Activated CD4-positive, alpha-beta T cell treated with anti-CD3 and anti-CD28 coated beads for 36 hours (primary cell): Measurements from ENCODE around the gene PNMA8B. TPM values are rescaled to one million over a fixed set of nuclear protein-coding genes. Genes with fewer than 3 reads are reported as not detected.

Experiments
- ATAC-seq: fragments of 200-7000 bp; cut with Tn5 transposase; one replicate; pipeline ENCODE4 v1.10.0; 2021; ENCODE audit warnings: mild to moderate bottlenecking, moderate library complexity
- CTCF ChIA-PET: fragments of 350-600 bp; sonication (Branson Sonifier 250); formaldehyde crosslinking; loops from one replicate; lab custom pipeline; 2021; ENCODE audit warnings: antibody characterized with exemption; lab: Charles Lee
- POLR2A ChIA-PET: fragments of 350-600 bp; sonication (Branson Sonifier 250); formaldehyde crosslinking; loops from one replicate; lab custom pipeline; 2021; ENCODE audit warnings: antibody characterized with exemption, inconsistent platforms; lab: Charles Lee
- DNase-seq: peaks from one replicate; pipeline ENCODE4 v3.0.0-alpha.2; 2020
- H3K27ac Mint-ChIP-seq: one replicate; pipeline ENCODE4 v1.8.0; 2021; ENCODE audit warnings: mixed read lengths
- H3K27me3 Mint-ChIP-seq: one replicate; pipeline ENCODE4 v1.8.0; 2021; ENCODE audit warnings: mixed read lengths
- H3K36me3 Mint-ChIP-seq: one replicate; pipeline ENCODE4 v1.8.0; 2021; ENCODE audit warnings: low read depth, mixed read lengths
- H3K4me1 Mint-ChIP-seq: one replicate; pipeline ENCODE4 v1.8.0; 2021; ENCODE audit warnings: mixed read lengths
- H3K4me3 Mint-ChIP-seq: one replicate; pipeline ENCODE4 v1.8.0; 2021; ENCODE audit warnings: mild to moderate bottlenecking, moderate library complexity, mixed read lengths
- H3K9me3 Mint-ChIP-seq: one replicate; pipeline ENCODE4 v1.8.0; 2021; ENCODE audit warnings: low read depth, mixed read lengths
- intact Hi-C, 2 experiments: fragments of 100-400 bp; cut with DNase I in 1 of 2; cut with micrococcal nuclease in 1 of 2; formaldehyde crosslinking; loops; one replicate each; pipeline versions ENCODE4 v1.14.2 to v1.15.1; 2022 to 2024; cut with DNase I, micrococcal nuclease
- total RNA-seq, 2 experiments: library from RNA; stranded (reverse); gene quantifications; one replicate each; pipeline ENCODE4 v1.2.3, GENCODE V29; 2021

Gene PNMA8B
- total RNA-seq, result under 1 TPM; 0.07 to 0.14 TPM

GRCh38 chr19:46495786-46496099 lies at the start of gene PNMA8B:
Gene PNMA8B (minus strand): TSS chr19:46495867. CDS start chr19:46495465, 402 bp downstream.
- DNase-seq, result peak; percentile 67

GRCh38 chr19:46544651-46545050 lies 49.0 kb upstream of the PNMA8B start:
- peaks cover 2% of the 10 kb centered on the region for H3K9me3 Mint-ChIP-seq
- ATAC-seq (no peak), DNase-seq (no peak)
- CTCF ChIA-PET, result interaction anchor here (3.0 to 5.9 kb wide), 4 partner anchors 16 to 29 kb away, joined by 15 to 60 read pairs (median 27); no protein-coding TSS in a partner anchor
- peaks cover 2% of the 10 kb centered on the region for H3K27me3 Mint-ChIP-seq
- intact Hi-C loops, result no loop called here
- H3K36me3 Mint-ChIP-seq, result no peaks in the 10 kb centered on the region
- POLR2A ChIA-PET, result interaction anchor here (0.6 kb wide), 1 partner anchor 574 kb away, joined by 4 read pairs; no protein-coding TSS in a partner anchor
- H3K27ac Mint-ChIP-seq, result no peak overlapping the region
- peaks cover 3% of the 10 kb centered on the region for H3K4me1 Mint-ChIP-seq
- no peak overlapping the region for H3K4me3 Mint-ChIP-seq

More at GRCh38 chr19:46495786-46496099, at the start of gene PNMA8B:
- H3K27ac Mint-ChIP-seq, result no peak within 1 kb of the TSS
- no peaks in the 10 kb centered on the region for H3K36me3 Mint-ChIP-seq
- H3K27me3 Mint-ChIP-seq, result peaks cover 43% of the 10 kb centered on the region
- H3K4me3 Mint-ChIP-seq, result peak within 1 kb of the TSS; percentile 56
- POLR2A ChIA-PET, result no interaction called here
- intact Hi-C loops, result no loop called here
- ATAC-seq, result peak; percentile 58
- H3K9me3 Mint-ChIP-seq, result no peaks in the 10 kb centered on the region
- CTCF ChIA-PET, result interaction anchor here (0.7 kb wide), 1 partner anchor 94 kb away, joined by 3 read pairs; no protein-coding TSS in a partner anchor
- H3K4me1 Mint-ChIP-seq, result peaks cover 10% of the 10 kb centered on the region

- Mint-ChIP-seq H3K27me3 (no peaks in the 10 kb centered on the region), H3K4me3 (no peak overlapping the region), H3K9me3 (no peaks in the 10 kb centered on the region), H3K27ac (no peak overlapping the region), H3K36me3 (no peaks in the 10 kb centered on the region), H3K4me1 (peaks cover 9% of the 10 kb centered on the region)
- intact Hi-C loops, result loop anchor here (1.0 kb wide), 3 partner anchors 13 to 147 kb away; no protein-coding TSS in a partner anchor
- ChIA-PET POLR2A (no interaction called here), CTCF (interaction anchor here (0.6 to 5.9 kb wide), 16 partner anchors 9 to 635 kb away, joined by 3 to 60 read pairs (median 3); partner anchors contain the start of gene DACT3)
- DNase-seq, result peak; percentile 90
- ATAC-seq, result peak; percentile 64
Observed at GRCh38 chr19:46542428-46543230, 47.0 kb upstream of the PNMA8B start.

- Mint-ChIP-seq H3K27ac (no peak overlapping the region), H3K4me3 (no peak overlapping the region), H3K36me3 (no peaks in the 10 kb centered on the region), H3K27me3 (no peaks in the 10 kb centered on the region), H3K4me1 (peaks cover 9% of the 10 kb centered on the region), H3K9me3 (no peaks in the 10 kb centered on the region)
- ATAC-seq, result peak; percentile 72
- CTCF ChIA-PET, result interaction anchor here (0.6 to 6.0 kb wide), 21 partner anchors 9 to 217 kb away, joined by 3 to 42 read pairs (median 4); partner anchors contain the start of gene CALM3
- intact Hi-C loops, result no loop called here
- peak; percentile 80 for DNase-seq
- POLR2A ChIA-PET, result interaction anchor here (0.5 kb wide), 1 partner anchor 807 kb away, joined by 3 read pairs; the partner anchor contains the start of gene FBXO46
Observed at GRCh38 chr19:46537136-46538097, 41.8 kb upstream of the PNMA8B start.

- peaks cover 9% of the 10 kb centered on the region for H3K4me1 Mint-ChIP-seq
- H3K27me3 Mint-ChIP-seq, result no peaks in the 10 kb centered on the region
- ChIA-PET CTCF (interaction anchor here (1.2 to 6.0 kb wide), 6 partner anchors 8 to 125 kb away, joined by 3 to 42 read pairs (median 8); no protein-coding TSS in a partner anchor), POLR2A (interaction anchor here (0.5 kb wide), 1 partner anchor 806 kb away, joined by 3 read pairs; the partner anchor contains the start of gene FBXO46)
- ATAC-seq, result no peak
- DNase-seq, result no peak
- no peaks in the 10 kb centered on the region for H3K9me3 Mint-ChIP-seq
- no peaks in the 10 kb centered on the region for H3K36me3 Mint-ChIP-seq
- intact Hi-C loops, result no loop called here
- H3K4me3 Mint-ChIP-seq, result no peak overlapping the region
- no peak overlapping the region for H3K27ac Mint-ChIP-seq
Observed at GRCh38 chr19:46536391-46536790, 40.7 kb upstream of the PNMA8B start.

- Mint-ChIP-seq H3K4me3 (no peak overlapping the region), H3K4me1 (peaks cover 22% of the 10 kb centered on the region), H3K36me3 (no peaks in the 10 kb centered on the region), H3K9me3 (no peaks in the 10 kb centered on the region), H3K27ac (no peak overlapping the region), H3K27me3 (no peaks in the 10 kb centered on the region)
- CTCF ChIA-PET, result interaction anchor here (0.6 to 1.6 kb wide), 3 partner anchors 14 to 211 kb away, joined by 3 to 4 read pairs (median 3); no protein-coding TSS in a partner anchor
- intact Hi-C loops, result no loop called here
- ATAC-seq (no peak), DNase-seq (no peak)
- POLR2A ChIA-PET, result no interaction called here
Observed at GRCh38 chr19:46533621-46534081, 38.0 kb upstream of the PNMA8B start.

GRCh38 chr19:46533078-46533620 lies 37.5 kb upstream of the PNMA8B start:
- ChIA-PET POLR2A (no interaction called here), CTCF (interaction anchor here (0.9 to 1.6 kb wide), 2 partner anchors 13 to 17 kb away, joined by 4 to 5 read pairs; no protein-coding TSS in a partner anchor)
- intact Hi-C loops, result no loop called here
- Mint-ChIP-seq H3K9me3 (no peaks in the 10 kb centered on the region), H3K4me3 (no peak overlapping the region), H3K36me3 (no peaks in the 10 kb centered on the region), H3K4me1 (peaks cover 20% of the 10 kb centered on the region), H3K27ac (no peak overlapping the region), H3K27me3 (no peaks in the 10 kb centered on the region)
- no peak for ATAC-seq
- no peak for DNase-seq

- no peaks in the 10 kb centered on the region for H3K27me3 Mint-ChIP-seq
- peaks cover 3% of the 10 kb centered on the region for H3K36me3 Mint-ChIP-seq
- CTCF ChIA-PET, result interaction anchor here (0.6 to 5.4 kb wide), 8 partner anchors 8 to 236 kb away, joined by 3 to 60 read pairs (median 5); no protein-coding TSS in a partner anchor
- POLR2A ChIA-PET, result no interaction called here
- H3K4me3 Mint-ChIP-seq, result no peak overlapping the region
- H3K27ac Mint-ChIP-seq, result no peak overlapping the region
- peak; percentile 40 for ATAC-seq
- DNase-seq, result peak; percentile 34
- intact Hi-C loops, result no loop called here
- H3K9me3 Mint-ChIP-seq, result peaks cover 6% of the 10 kb centered on the region
- peaks cover 20% of the 10 kb centered on the region for H3K4me1 Mint-ChIP-seq
Observed at GRCh38 chr19:46530636-46531035, 35.0 kb upstream of the PNMA8B start.

GRCh38 chr19:46529622-46530451 lies 34.2 kb upstream of the PNMA8B start:
- Mint-ChIP-seq H3K4me1 (peaks cover 24% of the 10 kb centered on the region), H3K4me3 (no peak overlapping the region), H3K27me3 (no peaks in the 10 kb centered on the region), H3K27ac (peak overlapping the region; percentile 74), H3K9me3 (peaks cover 7% of the 10 kb centered on the region), H3K36me3 (peaks cover 5% of the 10 kb centered on the region)
- ChIA-PET POLR2A (no interaction called here), CTCF (interaction anchor here (0.6 to 5.4 kb wide), 24 partner anchors 8 to 939 kb away, joined by 3 to 60 read pairs (median 4); partner anchors contain the start of gene DACT3)
- intact Hi-C loops, result loop anchor here (1.0 to 10.0 kb wide), 6 partner anchors 12 to 237 kb away; partner anchors contain the start of genes FKRP (in 1 of the 2) and STRN4 (in 1 of the 2)
- peak; percentile 86 for DNase-seq
- ATAC-seq, result peak; percentile 75
